Activated gamma-delta T cell (primary cell): ENCODE measurements around the gene PRLR.

Experiments
- DNase-seq: peaks from one replicate; lab custom pipeline; 2025; lab: John Stamatoyannopoulos, UW

PRLR gene

GRCh38 chr5:35160486-35161116 lies 69.7 kb downstream of the PRLR start:
- no peak for DNase-seq

GRCh38 chr5:35159370-35159742 lies 70.9 kb downstream of the PRLR start:
- DNase-seq, result no peak

- DNase-seq, result no peak
Measured at GRCh38 chr5:35158622-35159369, 71.5 kb downstream of the PRLR start.

- no peak for DNase-seq
Measured at GRCh38 chr5:35158204-35158603, 72.1 kb downstream of the PRLR start.

GRCh38 chr5:35153375-35153932 lies 76.8 kb downstream of the PRLR start:
- no peak for DNase-seq

GRCh38 chr5:35152733-35153132 lies 77.6 kb downstream of the PRLR start:
- no peak for DNase-seq

- no peak for DNase-seq
Measured at GRCh38 chr5:35151146-35151920, 79.0 kb downstream of the PRLR start.

- no peak for DNase-seq
Measured at GRCh38 chr5:35149041-35149440, 81.2 kb downstream of the PRLR start.

- no peak for DNase-seq
Measured at GRCh38 chr5:35146406-35146805, 83.9 kb downstream of the PRLR start.

- no peak for DNase-seq
Measured at GRCh38 chr5:35145691-35146317, 84.5 kb downstream of the PRLR start.

- no peak for DNase-seq
Measured at GRCh38 chr5:35145012-35145411, 85.3 kb downstream of the PRLR start.

GRCh38 chr5:35143841-35144240 lies 86.4 kb downstream of the PRLR start:
- DNase-seq, result no peak

GRCh38 chr5:35141739-35142138 lies 88.5 kb downstream of the PRLR start:
- no peak for DNase-seq

- DNase-seq, result no peak
Measured at GRCh38 chr5:35138232-35138631, 92.1 kb downstream of the PRLR start.

- DNase-seq, result no peak
Measured at GRCh38 chr5:35136386-35136785, 93.9 kb downstream of the PRLR start.

GRCh38 chr5:35135239-35135700 lies 95.0 kb downstream of the PRLR start:
- DNase-seq, result no peak

GRCh38 chr5:35134278-35135030 lies 95.8 kb downstream of the PRLR start:
- no peak for DNase-seq

GRCh38 chr5:35133186-35133585 lies 97.1 kb downstream of the PRLR start:
- DNase-seq, result no peak

- no peak for DNase-seq
Measured at GRCh38 chr5:35131723-35132122, 98.6 kb downstream of the PRLR start.

- DNase-seq, result no peak
Measured at GRCh38 chr5:35129921-35130485, 100.3 kb downstream of the PRLR start.

- no peak for DNase-seq
Measured at GRCh38 chr5:35129276-35129675, 101.0 kb downstream of the PRLR start.
